22Rv1 (cell line): ENCODE results near the gene C14orf180.

Experiments
- CTCF ChIP-seq: fragments of 450-650 bp; IDR thresholded peaks from 2 replicates; pipeline ENCODE4 v1.5.1; 2017; ENCODE audit warnings: mild to moderate bottlenecking
- ZFX ChIP-seq: fragments of 450-650 bp; IDR thresholded peaks from 2 replicates; pipeline ENCODE4 v1.6.1; 2017; ENCODE audit warnings: antibody characterized with exemption, borderline replicate concordance

- TF ChIP-seq CTCF (no peak), ZFX (no peak)
Observed at GRCh38 chr14:104537613-104537988, 42.0 kb upstream of the C14orf180 start.
